ENCODE measurements around the gene SLC2A10. TPM values are rescaled to one million over a fixed set of nuclear protein-coding genes. Genes with fewer than 3 reads are reported as not detected.

Gene SLC2A10
- total RNA-seq, 1 experiment from 2014 or later = 33.6 TPM

GRCh38 chr20:46678516-46678915, 30.9 kb upstream of the SLC2A10 start:
- Histone ChIP-seq H3K36me3 (ENCODE audit: low read depth) (no peaks in the 10 kb centered on the region), H3K4me1 (replicated peaks; ENCODE audit: insufficient read depth) (no peaks in the 10 kb centered on the region), H3K4me2 (no peak overlapping the region), H3K9me2 (ENCODE audit: insufficient read depth) (no peaks in the 10 kb centered on the region), H3K4me3 (no peak overlapping the region), H4K20me1 (ENCODE audit: insufficient read depth) (peaks cover 19% of the 10 kb centered on the region), H3F3A (ENCODE audit: insufficient read depth, low read depth) (no peaks in the 10 kb centered on the region), H2AFZ (no peak overlapping the region), H3K27me3 (ENCODE audit: insufficient read depth, low read depth) (no peaks in the 10 kb centered on the region), H3K27ac (no peak overlapping the region), H3K9me3 (ENCODE audit: insufficient read depth, low read depth) (no peaks in the 10 kb centered on the region), H3K79me2 (ENCODE audit: low read depth) (peaks cover 7% of the 10 kb centered on the region; the same call in 1 of the 2 replicates)
- DNase-seq = no peak
- no TSS peak for BruUV-seq (replicated peaks)
- ChIA-PET POLR2A (ENCODE audit: unreplicated experiment) (no interaction called here), CTCF (no interaction called here)
- no peak for TF ChIP-seq EZH2 (IDR thresholded peaks at IDR 0.05; ENCODE audit: low read depth)
- TF ChIP-seq, protein P1, sequence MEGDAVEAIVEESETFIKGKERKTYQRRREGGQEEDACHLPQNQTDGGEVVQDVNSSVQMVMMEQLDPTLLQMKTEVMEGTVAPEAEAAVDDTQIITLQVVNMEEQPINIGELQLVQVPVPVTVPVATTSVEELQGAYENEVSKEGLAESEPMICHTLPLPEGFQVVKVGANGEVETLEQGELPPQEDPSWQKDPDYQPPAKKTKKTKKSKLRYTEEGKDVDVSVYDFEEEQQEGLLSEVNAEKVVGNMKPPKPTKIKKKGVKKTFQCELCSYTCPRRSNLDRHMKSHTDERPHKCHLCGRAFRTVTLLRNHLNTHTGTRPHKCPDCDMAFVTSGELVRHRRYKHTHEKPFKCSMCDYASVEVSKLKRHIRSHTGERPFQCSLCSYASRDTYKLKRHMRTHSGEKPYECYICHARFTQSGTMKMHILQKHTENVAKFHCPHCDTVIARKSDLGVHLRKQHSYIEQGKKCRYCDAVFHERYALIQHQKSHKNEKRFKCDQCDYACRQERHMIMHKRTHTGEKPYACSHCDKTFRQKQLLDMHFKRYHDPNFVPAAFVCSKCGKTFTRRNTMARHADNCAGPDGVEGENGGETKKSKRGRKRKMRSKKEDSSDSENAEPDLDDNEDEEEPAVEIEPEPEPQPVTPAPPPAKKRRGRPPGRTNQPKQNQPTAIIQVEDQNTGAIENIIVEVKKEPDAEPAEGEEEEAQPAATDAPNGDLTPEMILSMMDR (conservative IDR thresholded peaks at IDR 0.05) = no peak
- intact Hi-C loops (cut with micrococcal nuclease; ENCODE audit: unreplicated experiment) = no loop called here

DNA sequence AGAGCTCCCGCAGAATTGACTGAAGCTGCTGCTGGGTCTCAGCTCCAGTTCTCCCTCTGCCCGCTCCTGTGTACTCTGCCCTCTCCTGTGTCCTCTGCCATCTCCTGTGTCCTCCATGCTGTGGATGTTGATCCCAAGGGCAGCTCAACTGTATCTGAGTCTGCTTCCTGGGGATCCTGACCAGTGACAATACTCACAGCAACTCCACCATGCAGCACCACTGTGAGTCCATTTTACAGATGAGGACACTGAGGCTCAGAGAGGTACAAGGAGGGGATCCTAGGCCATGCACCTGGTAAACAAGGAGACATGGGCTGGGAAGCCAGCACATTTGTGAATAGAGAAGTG, 28.8 kb upstream of the SLC2A10 start:
- H3K79me2 ChIP-seq (ENCODE audit: low read depth) = peaks cover 19% of the 10 kb centered on the region
- CTCF ChIA-PET = interaction anchor here (0.9 kb wide), 1 partner anchor 122 kb away, joined by 4 read pairs; no protein-coding TSS in a partner anchor
- H3K27ac ChIP-seq = no peak overlapping the region
- no TSS peak for BruUV-seq (replicated peaks)
- H4K20me1 ChIP-seq (ENCODE audit: insufficient read depth) = peaks cover 16% of the 10 kb centered on the region
- H3K4me1 ChIP-seq (replicated peaks; ENCODE audit: insufficient read depth) = no peaks in the 10 kb centered on the region
- DNase-seq = no peak
- no peaks in the 10 kb centered on the region for H3K9me3 ChIP-seq (ENCODE audit: insufficient read depth, low read depth)
- no peak overlapping the region for H3K4me3 ChIP-seq
- no peak overlapping the region for H2AFZ ChIP-seq
- 0 out of 2 replicates have a peak, but pooled peaks cover under 1% of the 10 kb centered on the region for H3K36me3 ChIP-seq (ENCODE audit: low read depth)
- no peaks in the 10 kb centered on the region for H3K9me2 ChIP-seq (ENCODE audit: insufficient read depth)
- TF ChIP-seq EZH2 (IDR thresholded peaks at IDR 0.05; ENCODE audit: low read depth) = no peak
- TF ChIP-seq, protein P1 (conservative IDR thresholded peaks at IDR 0.05) = no peak
- H3K4me2 ChIP-seq = no peak overlapping the region
- no peaks in the 10 kb centered on the region for H3K27me3 ChIP-seq (ENCODE audit: insufficient read depth, low read depth)
- H3F3A ChIP-seq (ENCODE audit: insufficient read depth, low read depth) = peaks cover 10% of the 10 kb centered on the region; the same call in 1 of the 2 replicates
- POLR2A ChIA-PET (ENCODE audit: unreplicated experiment) = no interaction called here
- intact Hi-C loops (cut with micrococcal nuclease; ENCODE audit: unreplicated experiment) = loop anchor here (1.0 to 2.0 kb wide), 2 partner anchors 122 to 159 kb away; no protein-coding TSS in a partner anchor

DNA sequence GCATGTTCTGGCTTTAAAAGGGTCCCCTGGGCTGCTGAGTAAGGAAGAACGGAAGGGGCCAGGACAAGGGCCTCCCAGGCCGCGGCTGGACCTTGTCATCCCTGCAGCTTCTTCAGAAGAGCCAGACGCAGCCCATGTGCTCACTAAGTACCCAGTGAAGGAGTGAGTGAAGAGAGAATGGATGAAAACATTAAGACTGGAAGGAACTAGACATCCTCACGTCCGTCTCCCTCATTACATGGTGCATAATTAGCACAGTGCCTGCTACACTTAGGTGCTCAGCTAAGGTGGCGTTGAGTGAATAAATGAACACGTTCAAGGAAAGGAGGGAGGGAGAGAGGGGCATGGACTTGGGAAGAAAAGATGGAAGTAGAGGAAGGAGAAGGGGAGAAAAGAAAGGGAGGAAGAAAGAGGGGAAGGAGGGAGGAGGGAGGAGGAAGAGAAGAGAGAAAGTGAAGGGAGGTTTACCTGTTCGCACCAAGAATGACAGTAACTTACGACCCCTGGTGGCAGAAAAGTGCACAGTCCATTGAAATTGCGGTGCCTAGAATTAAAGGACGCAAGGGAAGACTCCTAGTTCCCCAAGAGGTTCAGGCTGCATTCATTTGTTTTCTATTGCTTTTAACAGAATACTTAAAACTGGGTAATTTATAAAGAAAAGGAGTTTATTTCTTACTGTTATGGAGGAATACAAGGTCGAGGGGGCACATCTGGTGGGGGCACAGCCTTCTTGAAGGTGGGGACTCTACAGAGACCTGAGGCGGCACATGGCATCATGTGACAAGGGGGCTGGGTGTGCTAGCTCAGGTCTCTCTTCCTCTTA, 28.2 kb upstream of the SLC2A10 start:
- no peak overlapping the region for H3K4me3 ChIP-seq
- no peaks in the 10 kb centered on the region for H3K4me1 ChIP-seq (replicated peaks; ENCODE audit: insufficient read depth)
- H3K79me2 ChIP-seq (ENCODE audit: low read depth) = peaks cover 25% of the 10 kb centered on the region
- intact Hi-C loops (cut with micrococcal nuclease; ENCODE audit: unreplicated experiment) = loop anchor here (1.0 to 2.0 kb wide), 2 partner anchors 122 to 160 kb away; no protein-coding TSS in a partner anchor
- TF ChIP-seq, protein P1 (conservative IDR thresholded peaks at IDR 0.05) = peak; percentile 91
- TF ChIP-seq EZH2 (IDR thresholded peaks at IDR 0.05; ENCODE audit: low read depth) = no peak
- no peak overlapping the region for H3K4me2 ChIP-seq
- no TSS peak for BruUV-seq (replicated peaks)
- peaks cover 16% of the 10 kb centered on the region for H4K20me1 ChIP-seq (ENCODE audit: insufficient read depth)
- no peaks in the 10 kb centered on the region for H3K9me2 ChIP-seq (ENCODE audit: insufficient read depth)
- ChIA-PET CTCF (interaction anchor here (0.9 kb wide), 1 partner anchor 123 kb away, joined by 4 read pairs; no protein-coding TSS in a partner anchor), POLR2A (ENCODE audit: unreplicated experiment) (no interaction called here)
- H2AFZ ChIP-seq = no peak overlapping the region
- DNase-seq = peak; percentile 53 to 62
- no peak overlapping the region for H3K27ac ChIP-seq
- H3K9me3 ChIP-seq (ENCODE audit: insufficient read depth, low read depth) = no peaks in the 10 kb centered on the region
- no peaks in the 10 kb centered on the region for H3K27me3 ChIP-seq (ENCODE audit: insufficient read depth, low read depth)
- peaks cover 10% of the 10 kb centered on the region; the same call in 1 of the 2 replicates for H3F3A ChIP-seq (ENCODE audit: insufficient read depth, low read depth)
- H3K36me3 ChIP-seq (ENCODE audit: low read depth) = peaks cover 7% of the 10 kb centered on the region; the same call in 1 of the 2 replicates

Data from PC-9 (cell line).